Thyroid gland (tissue), 4 donors: ENCODE measurements around the gene RTP5. TPM values are rescaled to one million over a fixed set of nuclear protein-coding genes. Genes with fewer than 3 reads are reported as not detected.

Source experiments
- DNase-seq, 2 donors: peaks; one replicate each; pipeline ENCODE4 v3.0.0-alpha.2; 2019
- H3K27ac ChIP-seq, 3 donors: fragments of 200-600 bp; sonication (generic); 1 replicate in 2 of 3; 2 replicates in 1 of 3; pipeline ENCODE4 v1.5.1; 2016 to 2019; ENCODE audit warnings: mild to moderate bottlenecking in 1 of 3, moderate library complexity in 1 of 3
- H3K27me3 ChIP-seq: fragments of 200-600 bp; sonication (generic); one replicate; pipeline ENCODE4 v1.5.1; 2019
- H3K36me3 ChIP-seq, 2 donors: fragments of 200-600 bp; sonication (generic); one replicate each; pipeline ENCODE4 v1.5.1; 2016 to 2019
- H3K4me1 ChIP-seq, 2 donors: fragments of 200-600 bp; sonication (generic); one replicate each; pipeline ENCODE4 v1.5.1; 2017 to 2019
- H3K4me3 ChIP-seq, 3 donors: fragments of 200-600 bp; sonication (generic); replicated peaks in 1 of 3; 1 replicate in 2 of 3; 2 replicates in 1 of 3; pipeline ENCODE4 v1.5.1; 2016; ENCODE audit warnings: mild to moderate bottlenecking in 1 of 3
- H3K9me3 ChIP-seq: fragments of 200-600 bp; sonication (generic); one replicate; pipeline ENCODE4 v1.5.1; 2017
- CTCF ChIP-seq, 6 experiments: fragments of 200-600 bp in 3 of 6; fragments of 450-650 bp in 3 of 6; sonication (generic) in 3 of 6; IDR thresholded peaks; one replicate each; pipeline ENCODE4 v1.5.1; 2016 to 2019; ENCODE audit warnings: antibody characterized with exemption in 6 of 6, mild to moderate bottlenecking in 2 of 6, inconsistent platforms in 1 of 6, moderate library complexity in 1 of 6
- POLR2A ChIP-seq, 2 donors: fragments of 450-650 bp; IDR thresholded peaks; one replicate each; pipeline ENCODE4 v1.6.1; 2017; ENCODE audit warnings: antibody characterized with exemption in 2 of 2, mild to moderate bottlenecking in 2 of 2, moderate library complexity in 1 of 2
- WGBS, 2 donors: methylation state at CpG; one replicate each; pipeline ENCODE4 v1.1.5; 2017; 5-methylcytosine and 5-hydroxymethylcytosine counted together
- intact Hi-C: fragments of 100-400 bp; cut with DNase I; formaldehyde crosslinking; loops from one replicate; pipeline ENCODE4 v1.15.1; 2023
- total RNA-seq, 4 donors: library from RNA; depleted of rRNA; stranded (reverse); fragments of >200 nt; gene quantifications; one replicate each; pipeline ENCODE4 v1.2.3, GENCODE V29; 2016

Gene RTP5
- total RNA-seq, 4 donors from 2014 or later: 0.13 TPM; not detected in 3

- no peak overlapping the region for H3K4me3 ChIP-seq
- H3K36me3 ChIP-seq: no peaks in the 10 kb centered on the region
- DNase-seq: no peak
- H3K4me1 ChIP-seq: peaks cover 0 to 8% of the 10 kb centered on the region in 2 donors
- H3K27me3 ChIP-seq: no peaks in the 10 kb centered on the region
- no peak overlapping the region for H3K27ac ChIP-seq
- intact Hi-C loops: no loop called here
- H3K9me3 ChIP-seq: no peaks in the 10 kb centered on the region
- no peak for TF ChIP-seq CTCF (IDR thresholded peaks at IDR 0.05)
- TF ChIP-seq POLR2A (IDR thresholded peaks at IDR 0.05): no peak
- 53 to 58% methylated on average over 6 of the region's 6 CpGs for WGBS, 2 donors
Measured at GRCh38 chr2:241836292-241836691, 33.2 kb upstream of the RTP5 start.

- H3K4me3 ChIP-seq: no peak overlapping the region
- H3K27me3 ChIP-seq: no peaks in the 10 kb centered on the region
- H3K9me3 ChIP-seq: no peaks in the 10 kb centered on the region
- H3K27ac ChIP-seq: no peak overlapping the region
- H3K4me1 ChIP-seq: peaks cover 0 to 8% of the 10 kb centered on the region in 2 donors
- whole genome bisulfite sequencing, 2 donors: 65 to 68% methylated on average over 13 of the region's 13 CpGs
- intact Hi-C loops: no loop called here
- TF ChIP-seq POLR2A (IDR thresholded peaks at IDR 0.05) (no peak), CTCF (IDR thresholded peaks at IDR 0.05) (no peak)
- no peak for DNase-seq
- H3K36me3 ChIP-seq: no peaks in the 10 kb centered on the region
Measured at GRCh38 chr2:241837197-241837965, 32.1 kb upstream of the RTP5 start.

- 85 to 89% methylated on average over 28 of the region's 28 CpGs for WGBS, 2 donors
- TF ChIP-seq CTCF (IDR thresholded peaks at IDR 0.05) (no peak), POLR2A (IDR thresholded peaks at IDR 0.05) (no peak)
- Histone ChIP-seq H3K4me1 (peaks cover 7% of the 10 kb centered on the region in 2 donors), H3K27ac (no peak overlapping the region), H3K9me3 (no peaks in the 10 kb centered on the region), H3K36me3 (no peaks in the 10 kb centered on the region), H3K4me3 (no peak overlapping the region), H3K27me3 (no peaks in the 10 kb centered on the region)
- no peak for DNase-seq
- intact Hi-C loops: no loop called here
Measured at GRCh38 chr2:241841181-241842066, 28.1 kb upstream of the RTP5 start.

- intact Hi-C loops: no loop called here
Measured at GRCh38 chr2:241842067-241842415, 27.5 kb upstream of the RTP5 start.

More at GRCh38 chr2:241842067-241842415, 27.5 kb upstream of the RTP5 start:
- TF ChIP-seq POLR2A (IDR thresholded peaks at IDR 0.05) (no peak), CTCF (IDR thresholded peaks at IDR 0.05) (no peak)
- H3K36me3 ChIP-seq: no peaks in the 10 kb centered on the region
- no peaks in the 10 kb centered on the region for H3K27me3 ChIP-seq
- H3K4me3 ChIP-seq: no peak overlapping the region
- peaks cover 3 to 7% of the 10 kb centered on the region in 2 donors for H3K4me1 ChIP-seq
- WGBS, 2 donors: 83 to 85% methylated on average over 11 of the region's 11 CpGs
- no peak for DNase-seq
- no peak overlapping the region for H3K27ac ChIP-seq
- H3K9me3 ChIP-seq: no peaks in the 10 kb centered on the region
